WTC11 (cell line): ENCODE results near the gene CHD9NB.

Experiments
- CTCF ChIP-seq: fragments of 200-600 bp; IDR thresholded peaks from 2 replicates; pipeline ENCODE4 v1.8.0; 2022; ENCODE audit warnings: antibody characterized with exemption
- GABPB1 ChIP-seq: sonication (generic); formaldehyde crosslinking; IDR thresholded peaks from 2 replicates; pipeline ENCODE4 v1.8.1; 2023; ENCODE audit warnings: mild to moderate bottlenecking, missing genetic modification reagents
- KAT7 ChIP-seq: sonication (generic); formaldehyde crosslinking; IDR thresholded peaks from 2 replicates; pipeline ENCODE4 v1.8.1; 2023; ENCODE audit warnings: missing genetic modification reagents, mild to moderate bottlenecking, borderline replicate concordance
- NR2C2 ChIP-seq: sonication (generic); formaldehyde crosslinking; IDR thresholded peaks from 2 replicates; pipeline ENCODE4 v1.8.0; 2022; ENCODE audit warnings: mild to moderate bottlenecking, missing genetic modification reagents
- SMAD4 ChIP-seq: sonication (generic); formaldehyde crosslinking; IDR thresholded peaks from 2 replicates; pipeline ENCODE4 v1.8.0; 2022; ENCODE audit warnings: mild to moderate bottlenecking, missing genetic modification reagents
- SP1 ChIP-seq: sonication (generic); formaldehyde crosslinking; conservative IDR thresholded peaks from 2 replicates; pipeline ENCODE4 v1.8.1; 2022; ENCODE audit warnings: missing genetic modification reagents
- TCF7 ChIP-seq: sonication (generic); formaldehyde crosslinking; IDR thresholded peaks from 2 replicates; pipeline ENCODE4 v1.8.0; 2022; ENCODE audit warnings: mild to moderate bottlenecking, low read depth, missing genetic modification reagents, moderate library complexity
- TEAD4 ChIP-seq: sonication (generic); formaldehyde crosslinking; IDR thresholded peaks from 2 replicates; pipeline ENCODE4 v1.8.0; 2022; ENCODE audit warnings: mild to moderate bottlenecking, missing genetic modification reagents
- TF ChIP-seq, protein P1 (sequence below): sonication (generic); formaldehyde crosslinking; conservative IDR thresholded peaks from 2 replicates; pipeline ENCODE4 v1.8.1; 2022; ENCODE audit warnings: mild to moderate bottlenecking, missing genetic modification reagents
- TF ChIP-seq, protein P2 (sequence below): sonication (generic); formaldehyde crosslinking; IDR thresholded peaks from 2 replicates; pipeline ENCODE4 v1.8.0; 2022; ENCODE audit warnings: mild to moderate bottlenecking, missing genetic modification reagents

DNA sequence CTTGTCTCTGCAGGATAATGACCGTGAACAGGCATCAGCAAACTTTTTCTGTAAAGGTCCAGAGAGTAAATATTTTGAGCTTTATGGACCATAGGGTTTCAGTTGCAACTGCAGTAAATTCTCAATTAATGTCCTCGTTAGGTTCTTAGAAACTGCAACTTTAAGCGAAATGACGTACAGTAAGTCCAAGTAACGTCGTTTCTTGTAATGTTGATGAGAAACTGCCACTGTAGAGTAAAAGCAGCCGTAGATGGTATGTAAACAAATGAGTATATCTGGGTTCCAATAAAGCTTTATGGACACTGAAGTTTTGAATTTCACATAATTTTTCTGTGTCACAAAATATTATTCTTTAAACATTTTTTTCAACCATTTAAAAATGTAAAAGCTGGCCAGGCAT, 7.0 kb upstream of the CHD9NB start:
- TF ChIP-seq, protein P1, sequence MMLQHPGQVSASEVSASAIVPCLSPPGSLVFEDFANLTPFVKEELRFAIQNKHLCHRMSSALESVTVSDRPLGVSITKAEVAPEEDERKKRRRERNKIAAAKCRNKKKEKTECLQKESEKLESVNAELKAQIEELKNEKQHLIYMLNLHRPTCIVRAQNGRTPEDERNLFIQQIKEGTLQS (CRISPR knock-in tag): no peak
- TF ChIP-seq TCF7 (CRISPR knock-in tag) (no peak), KAT7 (CRISPR knock-in tag) (no peak), CTCF (no peak), SMAD4 (CRISPR knock-in tag) (no peak), TEAD4 (CRISPR knock-in tag) (no peak), GABPB1 (CRISPR knock-in tag) (no peak), SP1 (CRISPR knock-in tag) (no peak), NR2C2 (no peak)
- TF ChIP-seq, protein P2, sequence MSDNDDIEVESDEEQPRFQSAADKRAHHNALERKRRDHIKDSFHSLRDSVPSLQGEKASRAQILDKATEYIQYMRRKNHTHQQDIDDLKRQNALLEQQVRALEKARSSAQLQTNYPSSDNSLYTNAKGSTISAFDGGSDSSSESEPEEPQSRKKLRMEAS (CRISPR knock-in tag): no peak
